Astrocyte (in vitro differentiated cells and primary cell): Measurements from ENCODE around the gene SLC9A1.

Experiments used
- EZH2 ChIP-seq: IDR thresholded peaks from 2 replicates; pipeline ENCODE4 v1.6.1; 2012; ENCODE audit warnings: mild to moderate bottlenecking, low read length, inconsistent platforms; ENCODE audit not compliant: insufficient read depth
- TF ChIP-seq, protein P1 (sequence below): IDR thresholded peaks from 2 replicates; pipeline ENCODE4 v1.5.1; 2011; ENCODE audit warnings: low read depth, mild to moderate bottlenecking, inconsistent platforms, low read length, moderate library complexity; ENCODE audit not compliant: insufficient read depth

DNA sequence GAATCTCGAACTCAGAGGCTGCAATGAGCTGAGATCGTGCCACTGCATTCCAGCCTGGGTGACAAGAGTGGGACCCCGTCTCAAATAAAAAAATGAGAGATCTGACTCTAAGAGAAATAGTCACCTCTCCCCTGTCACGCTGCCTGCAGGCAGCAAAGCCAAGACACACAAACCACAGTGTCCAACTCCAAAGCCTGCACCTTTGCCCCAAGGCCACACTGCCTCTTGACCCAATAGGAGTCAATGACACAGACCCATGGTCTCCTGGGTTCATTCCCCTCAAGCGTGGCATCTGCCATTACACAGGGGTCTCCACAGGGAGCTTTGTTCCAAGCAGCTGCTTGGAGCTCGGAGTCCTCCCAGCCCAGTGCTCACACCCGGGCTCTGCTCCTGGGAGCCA, 46.3 kb downstream of the SLC9A1 start:
- TF ChIP-seq, protein P1, sequence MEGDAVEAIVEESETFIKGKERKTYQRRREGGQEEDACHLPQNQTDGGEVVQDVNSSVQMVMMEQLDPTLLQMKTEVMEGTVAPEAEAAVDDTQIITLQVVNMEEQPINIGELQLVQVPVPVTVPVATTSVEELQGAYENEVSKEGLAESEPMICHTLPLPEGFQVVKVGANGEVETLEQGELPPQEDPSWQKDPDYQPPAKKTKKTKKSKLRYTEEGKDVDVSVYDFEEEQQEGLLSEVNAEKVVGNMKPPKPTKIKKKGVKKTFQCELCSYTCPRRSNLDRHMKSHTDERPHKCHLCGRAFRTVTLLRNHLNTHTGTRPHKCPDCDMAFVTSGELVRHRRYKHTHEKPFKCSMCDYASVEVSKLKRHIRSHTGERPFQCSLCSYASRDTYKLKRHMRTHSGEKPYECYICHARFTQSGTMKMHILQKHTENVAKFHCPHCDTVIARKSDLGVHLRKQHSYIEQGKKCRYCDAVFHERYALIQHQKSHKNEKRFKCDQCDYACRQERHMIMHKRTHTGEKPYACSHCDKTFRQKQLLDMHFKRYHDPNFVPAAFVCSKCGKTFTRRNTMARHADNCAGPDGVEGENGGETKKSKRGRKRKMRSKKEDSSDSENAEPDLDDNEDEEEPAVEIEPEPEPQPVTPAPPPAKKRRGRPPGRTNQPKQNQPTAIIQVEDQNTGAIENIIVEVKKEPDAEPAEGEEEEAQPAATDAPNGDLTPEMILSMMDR: no peak
- TF ChIP-seq EZH2: no peak
